ENCODE data around the gene HNF1A. TPM values are rescaled to one million over a fixed set of nuclear protein-coding genes. Genes with fewer than 3 reads are reported as not detected.

HNF1A gene
- polyA plus RNA-seq, 3 donors = 0.03 TPM; not detected in 2

- Histone ChIP-seq H3K4me2 (replicated peaks; ENCODE audit: extremely low read depth, low read length, poor library complexity, severe bottlenecking) (no peak overlapping the region), H3K9ac (ENCODE audit: insufficient read depth, low read length, poor library complexity, severe bottlenecking) (no peak overlapping the region), H4K20me1 (ENCODE audit: insufficient read depth, low read length) (no peaks in the 10 kb centered on the region), H3K4me1 (ENCODE audit: control insufficient read depth in 1 of 2, insufficient read depth in 2 of 2, low read length in 2 of 2) (no peaks in the 10 kb centered on the region), H3K36me3 (replicated peaks in 1 of 2; ENCODE audit: control insufficient read depth in 1 of 2, insufficient read depth in 2 of 2, low read length in 2 of 2) (no peaks in the 10 kb centered on the region), H3K27me3 (ENCODE audit: control insufficient read depth in 2 of 2, insufficient read depth in 2 of 2, low read length in 2 of 2) (no peaks in the 10 kb centered on the region), H2AFZ (ENCODE audit: insufficient read depth, low read depth, low read length, poor library complexity, severe bottlenecking) (no peak overlapping the region), H3K9me3 (replicated peaks in 1 of 2; ENCODE audit: control insufficient read depth in 1 of 2, insufficient read depth in 1 of 2, low read length in 2 of 2) (no peaks in the 10 kb centered on the region), H3K79me2 (ENCODE audit: insufficient read depth, low read length) (no peaks in the 10 kb centered on the region), H3K4me3 (replicated peaks in 1 of 3; ENCODE audit: low read depth in 2 of 3, low read length in 3 of 3) (no peak overlapping the region), H3K27ac (ENCODE audit: low read depth in 1 of 2, low read length in 2 of 2) (no peak overlapping the region)
- Mint-ChIP-seq H3K4me1 (no peaks in the 10 kb centered on the region), H3K4me3 (no peak overlapping the region), H3K27me3 (ENCODE audit: low read depth in 3 of 3) (peaks cover 2 to 5% (median 3%) of the 10 kb centered on the region in 3 donors), H3K36me3 (no peaks in the 10 kb centered on the region), H3K27ac (no peak overlapping the region), H3K9me3 (no peaks in the 10 kb centered on the region)
- no peak for TF ChIP-seq CTCF (IDR thresholded peaks at IDR 0.05)
- intact Hi-C loops (cut with micrococcal nuclease) = no loop called here
- 88% methylated on average over 8 of the region's 17 CpGs for WGBS (ENCODE audit: insufficient coverage)
- no peak for DNase-seq
Measured at GRCh38 chr12:120988658-120989057, 10.3 kb downstream of the HNF1A start.

DNA sequence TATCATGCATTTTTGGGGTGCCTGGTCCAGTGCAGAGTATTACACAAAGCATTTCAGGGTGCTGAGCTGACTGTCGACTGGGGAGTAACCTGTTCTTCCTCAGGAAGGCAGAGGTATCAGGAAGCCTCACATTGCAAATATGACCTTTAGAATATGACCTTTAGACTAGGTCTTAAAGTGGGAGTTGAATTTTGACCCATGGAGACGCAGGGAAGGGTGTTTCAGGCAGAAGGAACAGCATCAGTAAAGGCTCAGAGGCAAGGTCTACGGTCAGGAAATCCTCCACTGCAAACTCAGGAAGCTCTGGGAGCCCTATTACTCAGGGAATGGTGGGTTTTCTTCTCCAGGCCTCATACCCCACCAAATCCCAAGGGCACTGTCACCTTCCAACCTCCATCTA is 11.3 kb downstream of the HNF1A start:
- H3K4me3 ChIP-seq (replicated peaks in 1 of 3; ENCODE audit: low read depth in 2 of 3, low read length in 3 of 3) = no peak overlapping the region
- H3K4me2 ChIP-seq (replicated peaks; ENCODE audit: extremely low read depth, low read length, poor library complexity, severe bottlenecking) = no peak overlapping the region
- H2AFZ ChIP-seq (ENCODE audit: insufficient read depth, low read depth, low read length, poor library complexity, severe bottlenecking) = no peak overlapping the region
- no peak for DNase-seq
- no peak overlapping the region for H3K4me3 Mint-ChIP-seq
- no peaks in the 10 kb centered on the region for H3K79me2 ChIP-seq (ENCODE audit: insufficient read depth, low read length)
- no peak overlapping the region for H3K27ac Mint-ChIP-seq
- intact Hi-C loops (cut with micrococcal nuclease) = no loop called here
- 92% methylated on average over 2 of the region's 3 CpGs for WGBS (ENCODE audit: insufficient coverage)
- no peaks in the 10 kb centered on the region for H3K27me3 ChIP-seq (ENCODE audit: control insufficient read depth in 2 of 2, insufficient read depth in 2 of 2, low read length in 2 of 2)
- no peaks in the 10 kb centered on the region for H4K20me1 ChIP-seq (ENCODE audit: insufficient read depth, low read length)
- H3K9me3 ChIP-seq (replicated peaks in 1 of 2; ENCODE audit: control insufficient read depth in 1 of 2, insufficient read depth in 1 of 2, low read length in 2 of 2) = no peaks in the 10 kb centered on the region
- no peaks in the 10 kb centered on the region for H3K4me1 Mint-ChIP-seq
- H3K36me3 Mint-ChIP-seq = no peaks in the 10 kb centered on the region
- TF ChIP-seq CTCF (IDR thresholded peaks at IDR 0.05) = no peak
- H3K27ac ChIP-seq (ENCODE audit: low read depth in 1 of 2, low read length in 2 of 2) = no peak overlapping the region
- no peak overlapping the region for H3K9ac ChIP-seq (ENCODE audit: insufficient read depth, low read length, poor library complexity, severe bottlenecking)
- H3K4me1 ChIP-seq (ENCODE audit: control insufficient read depth in 1 of 2, insufficient read depth in 2 of 2, low read length in 2 of 2) = no peaks in the 10 kb centered on the region
- no peaks in the 10 kb centered on the region for H3K9me3 Mint-ChIP-seq
- no peaks in the 10 kb centered on the region for H3K36me3 ChIP-seq (replicated peaks in 1 of 2; ENCODE audit: control insufficient read depth in 1 of 2, insufficient read depth in 2 of 2, low read length in 2 of 2)
- peaks cover 2 to 5% (median 4%) of the 10 kb centered on the region in 3 donors for H3K27me3 Mint-ChIP-seq (ENCODE audit: low read depth in 3 of 3)

Measured in CD14-positive monocyte (primary cell).